ENCODE measurements around the gene MAPK14.

- TF ChIP-seq CTCF (IDR thresholded peaks at IDR 0.05) (no peak), MYC (IDR thresholded peaks at IDR 0.05; ENCODE audit: borderline replicate concordance, low read length) (no peak), POLR2AphosphoS2 (conservative IDR thresholded peaks at IDR 0.05; ENCODE audit: low read length) (no peak), SMC3 (IDR thresholded peaks at IDR 0.05) (no peak), PBX3 (IDR thresholded peaks at IDR 0.05) (no peak), ESRRA (IDR thresholded peaks at IDR 0.05; ENCODE audit: borderline replicate concordance, low read length) (no peak)
- TF ChIP-seq, protein P1, sequence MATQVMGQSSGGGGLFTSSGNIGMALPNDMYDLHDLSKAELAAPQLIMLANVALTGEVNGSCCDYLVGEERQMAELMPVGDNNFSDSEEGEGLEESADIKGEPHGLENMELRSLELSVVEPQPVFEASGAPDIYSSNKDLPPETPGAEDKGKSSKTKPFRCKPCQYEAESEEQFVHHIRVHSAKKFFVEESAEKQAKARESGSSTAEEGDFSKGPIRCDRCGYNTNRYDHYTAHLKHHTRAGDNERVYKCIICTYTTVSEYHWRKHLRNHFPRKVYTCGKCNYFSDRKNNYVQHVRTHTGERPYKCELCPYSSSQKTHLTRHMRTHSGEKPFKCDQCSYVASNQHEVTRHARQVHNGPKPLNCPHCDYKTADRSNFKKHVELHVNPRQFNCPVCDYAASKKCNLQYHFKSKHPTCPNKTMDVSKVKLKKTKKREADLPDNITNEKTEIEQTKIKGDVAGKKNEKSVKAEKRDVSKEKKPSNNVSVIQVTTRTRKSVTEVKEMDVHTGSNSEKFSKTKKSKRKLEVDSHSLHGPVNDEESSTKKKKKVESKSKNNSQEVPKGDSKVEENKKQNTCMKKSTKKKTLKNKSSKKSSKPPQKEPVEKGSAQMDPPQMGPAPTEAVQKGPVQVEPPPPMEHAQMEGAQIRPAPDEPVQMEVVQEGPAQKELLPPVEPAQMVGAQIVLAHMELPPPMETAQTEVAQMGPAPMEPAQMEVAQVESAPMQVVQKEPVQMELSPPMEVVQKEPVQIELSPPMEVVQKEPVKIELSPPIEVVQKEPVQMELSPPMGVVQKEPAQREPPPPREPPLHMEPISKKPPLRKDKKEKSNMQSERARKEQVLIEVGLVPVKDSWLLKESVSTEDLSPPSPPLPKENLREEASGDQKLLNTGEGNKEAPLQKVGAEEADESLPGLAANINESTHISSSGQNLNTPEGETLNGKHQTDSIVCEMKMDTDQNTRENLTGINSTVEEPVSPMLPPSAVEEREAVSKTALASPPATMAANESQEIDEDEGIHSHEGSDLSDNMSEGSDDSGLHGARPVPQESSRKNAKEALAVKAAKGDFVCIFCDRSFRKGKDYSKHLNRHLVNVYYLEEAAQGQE (IDR thresholded peaks at IDR 0.05) = no peak
Observed at GRCh38 chr6:36101691-36102090, 74.1 kb downstream of the MAPK14 start.
